Activated naive CD4-positive, alpha-beta T cell treated with Interleukin-2 at 50 U/mL for 16 hours (primary cell): ENCODE measurements around the gene RPS6KA2.

Experiments used
- DNase-seq: peaks from one replicate; pipeline ENCODE4 v3.0.0-alpha.2; 2020

Gene RPS6KA2

DNA sequence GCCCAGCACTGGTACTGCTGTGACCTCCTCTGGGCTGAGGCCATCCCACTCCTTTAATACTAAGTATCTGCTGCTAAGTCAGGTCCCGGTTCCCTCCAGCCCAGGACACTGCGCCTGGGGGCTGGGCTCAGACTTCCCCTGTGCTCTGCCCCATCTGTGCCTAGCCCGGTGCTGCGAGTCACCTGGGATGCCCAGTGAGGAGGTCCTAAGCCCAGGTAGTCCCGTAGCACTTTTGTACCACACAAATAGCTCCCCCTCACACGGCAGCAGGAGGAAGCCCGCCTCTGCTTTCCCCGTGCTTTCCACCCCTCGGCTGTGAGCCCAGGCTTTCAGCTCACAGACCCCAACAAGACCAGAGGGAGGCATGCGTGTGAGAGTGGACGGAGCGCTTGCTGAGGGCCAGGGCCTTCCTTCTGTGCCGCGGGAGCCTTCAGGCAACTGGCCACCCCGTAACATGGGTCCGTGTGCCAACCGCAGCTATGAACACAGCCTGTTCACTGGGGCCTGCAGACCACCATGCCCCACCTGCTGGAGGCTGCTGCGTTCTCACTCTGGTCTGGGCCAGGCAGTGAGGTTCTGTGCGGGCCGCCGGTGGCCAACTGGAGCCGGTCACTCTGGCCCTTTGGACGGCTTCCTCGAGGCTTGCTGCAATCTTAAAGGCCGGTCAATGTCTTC, 164.5 kb downstream of the RPS6KA2 start:
- no peak for DNase-seq

DNA sequence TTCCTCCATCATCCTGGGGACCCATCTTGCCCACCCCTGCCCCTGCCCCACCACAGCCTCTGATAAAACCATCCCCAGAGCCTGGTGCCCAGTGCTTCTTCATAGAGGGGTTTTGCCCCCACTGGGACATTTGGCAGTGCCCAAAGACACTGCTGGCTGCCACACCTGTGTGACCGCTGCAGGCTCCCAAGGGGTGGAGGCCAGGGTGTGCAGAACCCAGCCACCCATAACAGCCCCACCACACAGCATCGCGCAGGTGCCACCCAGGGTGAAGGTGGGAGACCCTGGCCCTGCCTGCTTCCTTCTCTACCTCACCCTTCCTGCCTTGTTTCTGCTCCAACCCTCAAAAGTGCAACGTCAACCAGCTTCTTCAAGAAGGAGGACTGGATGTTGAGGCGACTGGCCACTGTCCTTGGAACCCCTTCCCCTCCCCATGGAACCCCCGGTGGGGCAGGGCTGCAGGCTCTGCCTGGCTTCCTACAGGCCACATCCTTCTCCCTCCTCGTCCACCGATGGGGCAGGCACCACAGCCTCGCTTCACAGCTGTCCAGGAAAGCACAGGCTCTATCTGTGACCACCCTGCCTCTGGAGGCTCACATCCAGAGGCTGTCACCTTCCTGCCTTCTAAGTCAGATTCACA, 165.1 kb downstream of the RPS6KA2 start:
- no peak for DNase-seq

DNA sequence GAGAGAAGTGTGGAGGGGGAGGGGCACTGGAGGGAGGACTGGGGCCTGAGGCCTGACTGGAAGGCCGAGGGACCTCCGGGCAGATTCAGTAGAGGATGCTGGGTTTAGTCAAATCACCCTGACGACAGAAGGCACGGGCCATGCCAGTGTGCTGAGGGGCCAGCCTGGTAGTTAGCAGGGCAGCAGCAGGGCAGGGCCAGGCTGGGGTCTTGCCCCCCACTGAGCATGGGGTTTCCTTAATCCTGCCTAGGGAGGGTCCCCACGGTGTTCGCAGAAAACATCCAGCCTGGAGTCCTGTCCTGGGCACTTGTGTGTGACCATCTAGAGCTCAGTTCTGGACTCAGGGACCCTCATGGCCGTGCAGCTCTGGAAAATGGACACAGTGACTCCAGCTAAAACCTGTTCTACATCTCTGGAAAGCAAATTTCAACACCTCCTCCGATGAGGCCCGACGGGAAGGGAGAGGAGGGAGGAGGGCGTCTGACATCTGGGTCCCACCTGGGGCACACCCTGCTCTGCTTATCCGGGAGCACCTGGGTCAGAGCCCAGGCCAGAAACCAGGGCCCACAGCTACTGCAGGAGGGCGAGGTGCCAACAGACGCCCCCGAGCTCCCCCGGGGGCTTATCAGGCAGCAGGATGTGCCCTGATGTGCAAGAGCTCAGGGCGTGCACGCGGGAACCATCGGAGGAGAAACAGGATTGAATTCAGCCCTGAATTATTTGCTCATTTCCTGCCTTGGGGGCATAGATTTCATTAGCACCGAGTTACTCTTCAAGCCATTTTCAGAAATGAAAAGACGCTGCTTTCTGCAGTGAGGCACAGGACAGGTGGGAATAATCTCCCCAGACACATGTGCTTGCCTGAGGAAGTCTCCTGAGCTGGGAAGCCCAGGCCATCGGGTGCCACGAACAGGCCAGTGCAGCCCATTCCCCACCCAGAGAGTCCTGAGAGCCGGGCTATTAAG, 166.3 kb downstream of the RPS6KA2 start:
- no peak for DNase-seq

DNA sequence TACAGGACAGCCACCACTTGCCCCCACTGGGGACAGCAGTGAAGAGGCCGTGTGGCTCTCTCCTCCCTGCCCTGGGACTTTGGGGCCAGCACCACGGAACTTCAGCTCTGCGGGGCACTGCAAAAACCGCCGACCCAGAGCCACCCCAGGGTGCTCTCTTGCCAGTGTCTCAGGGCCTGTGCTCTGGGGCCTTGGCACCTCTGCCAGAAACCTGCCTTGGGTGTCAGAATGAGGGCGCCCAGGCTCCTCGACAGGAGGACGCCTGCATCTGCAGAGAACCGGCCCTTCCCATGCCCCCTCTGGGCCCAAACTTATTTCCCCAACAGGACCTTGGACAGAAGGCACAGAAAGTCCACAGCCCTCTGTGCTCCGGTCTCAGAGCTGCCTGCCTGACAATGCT, 167.1 kb downstream of the RPS6KA2 start:
- DNase-seq: no peak

DNA sequence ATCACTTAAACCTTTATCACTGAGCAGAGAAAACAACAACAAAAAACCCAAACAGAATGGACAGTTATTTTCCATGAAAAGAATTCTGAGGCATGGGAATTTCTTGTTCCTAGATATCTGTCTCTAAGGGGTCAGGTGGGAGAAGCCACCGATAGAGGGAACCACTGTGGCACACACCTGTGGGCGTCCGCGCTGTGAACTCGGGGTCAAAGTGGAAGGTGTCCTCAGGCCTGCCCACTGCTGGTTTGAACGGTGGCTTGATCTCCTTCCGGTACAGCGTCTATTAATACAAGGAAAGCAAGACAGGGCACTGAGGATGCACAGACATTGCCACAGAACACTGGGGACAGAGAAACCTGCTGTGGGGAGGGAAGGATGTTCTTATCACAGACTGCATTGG, 167.8 kb downstream of the RPS6KA2 start:
- no peak for DNase-seq

DNA sequence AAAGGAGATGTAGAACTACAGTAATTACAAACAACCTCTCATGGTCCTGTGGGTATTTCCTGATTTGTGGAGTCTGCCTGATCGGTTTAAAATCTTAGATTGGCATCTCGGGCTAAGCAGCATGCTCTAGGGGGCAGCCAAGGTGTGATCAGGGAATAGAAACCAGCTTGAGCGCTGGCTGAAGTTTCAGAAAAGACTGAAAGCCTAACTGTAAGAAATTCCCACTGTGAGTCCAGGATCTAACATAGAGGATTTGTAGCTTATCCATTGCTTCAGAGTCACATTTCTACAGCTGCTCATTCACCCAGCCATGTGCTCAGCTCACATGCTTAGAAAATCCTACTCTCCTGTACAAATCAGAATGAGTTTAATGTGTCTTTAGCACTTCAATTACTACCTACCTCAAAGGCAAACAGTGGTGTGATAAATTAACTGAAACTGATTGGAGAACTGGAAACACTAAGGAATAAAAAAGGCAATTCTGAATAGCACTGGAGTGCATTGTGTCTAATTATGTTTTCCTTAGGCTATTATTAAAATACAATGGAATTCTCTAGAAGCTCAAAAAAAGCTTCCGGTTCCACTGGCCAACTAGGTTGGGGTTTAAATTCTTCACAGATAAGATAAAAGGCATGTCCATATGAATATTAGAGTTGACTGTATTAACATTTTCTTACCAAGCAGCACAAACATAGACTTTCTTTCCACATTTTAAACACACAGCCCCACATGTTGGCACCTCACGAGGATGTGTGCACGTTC, 170.5 kb downstream of the RPS6KA2 start:
- no peak for DNase-seq

DNA sequence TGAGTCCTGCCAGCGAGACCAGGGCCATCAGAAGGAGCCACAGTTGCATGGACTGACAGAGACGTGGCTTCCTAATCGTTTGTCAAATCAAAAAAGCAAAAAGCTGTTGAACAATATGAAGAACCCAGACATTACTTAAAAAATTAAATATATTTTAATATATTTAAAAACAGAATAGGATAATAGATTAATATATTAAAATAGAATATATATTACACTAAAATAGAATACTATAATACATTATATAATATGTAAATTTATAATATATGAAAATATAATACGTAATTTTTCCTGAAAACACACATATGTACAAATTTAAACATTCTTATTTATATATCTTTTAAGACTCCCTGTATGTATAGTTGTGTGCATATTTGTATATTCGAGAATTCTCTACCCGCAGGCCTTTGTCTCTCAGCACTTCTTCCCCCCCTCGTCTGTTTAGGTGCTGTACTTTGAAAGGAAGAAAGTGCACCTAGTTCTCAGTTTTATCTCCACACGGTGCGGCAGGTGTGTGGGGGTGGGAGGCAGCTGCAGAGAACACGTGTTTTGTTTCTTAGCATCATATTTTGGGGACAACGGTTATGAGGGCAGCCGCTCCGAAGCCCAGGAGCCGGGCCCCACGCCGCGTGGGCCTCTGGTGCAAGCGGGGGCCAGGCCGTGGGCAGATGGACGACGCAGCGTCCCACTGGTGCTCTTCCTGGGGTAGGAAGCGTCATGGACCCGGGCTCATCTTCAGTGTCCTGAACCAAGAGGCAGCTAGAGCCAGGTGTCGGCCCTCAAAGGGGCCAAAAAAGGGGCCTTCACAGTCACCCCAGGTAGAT, 172.1 kb downstream of the RPS6KA2 start:
- no peak for DNase-seq

DNA sequence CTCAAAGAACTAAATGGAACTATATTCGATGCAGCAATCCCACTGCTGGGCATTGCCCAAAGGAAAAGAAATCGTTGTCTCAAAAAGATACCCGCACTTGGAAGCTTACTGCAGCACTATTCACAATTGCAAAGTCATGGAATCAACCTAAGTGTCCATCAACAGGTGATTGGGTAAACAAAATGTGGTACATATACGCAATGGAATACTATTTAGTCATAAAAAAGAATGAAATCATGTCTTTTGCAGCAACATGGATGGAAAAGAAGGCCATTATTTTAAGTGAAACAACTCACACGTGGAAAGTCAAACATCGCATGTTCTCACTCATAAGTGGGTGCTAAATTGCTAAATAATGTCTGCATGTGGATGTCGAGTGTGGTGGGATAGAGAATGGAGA, 173.4 kb downstream of the RPS6KA2 start:
- DNase-seq: no peak

DNA sequence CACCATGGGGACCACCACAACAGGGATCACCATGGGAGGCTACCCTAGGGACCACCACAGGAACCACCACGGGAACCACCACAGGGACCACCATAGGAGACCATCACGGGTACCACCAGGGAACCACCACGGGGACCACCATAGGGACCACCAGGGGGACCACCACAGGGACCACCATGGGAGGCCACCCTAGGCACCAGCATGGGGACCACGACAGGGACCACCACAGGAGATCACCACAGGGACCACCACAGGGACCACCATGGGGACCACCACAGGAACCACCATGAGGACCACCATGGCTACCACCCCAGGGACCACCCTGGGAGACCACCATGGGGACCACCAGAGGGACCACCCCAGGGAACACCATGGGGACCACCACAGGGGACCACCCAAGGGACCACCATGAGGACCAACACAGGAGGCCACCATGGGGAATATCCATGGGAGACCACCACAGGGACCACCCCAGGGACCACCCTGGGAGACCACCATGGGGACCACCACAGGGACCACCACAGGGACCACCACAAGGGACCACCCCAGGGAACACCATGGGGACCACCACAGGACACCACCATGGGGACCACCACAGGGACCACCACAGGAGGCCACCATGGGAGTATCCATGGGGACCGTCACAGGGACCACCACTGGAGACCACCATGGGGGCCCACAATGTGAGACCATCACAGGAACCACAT, 176.7 kb downstream of the RPS6KA2 start:
- no peak for DNase-seq

DNA sequence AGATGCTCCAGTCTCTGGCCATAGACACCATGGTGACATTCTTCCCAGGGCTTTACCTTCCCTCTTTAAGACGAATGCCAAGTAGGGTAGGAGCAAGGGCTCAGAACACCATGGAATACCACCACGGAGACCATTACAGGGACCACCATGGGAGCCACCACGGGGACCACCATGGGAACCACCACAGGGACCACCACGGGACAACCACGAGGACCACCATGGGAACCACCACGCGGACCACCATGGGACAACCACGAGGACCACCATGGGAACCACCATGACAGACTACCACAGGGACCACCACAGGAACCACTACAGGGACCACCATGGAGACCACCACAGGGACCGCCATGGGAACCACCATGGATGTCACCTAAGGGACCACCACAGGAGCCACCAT, 177.4 kb downstream of the RPS6KA2 start:
- no peak for DNase-seq

DNA sequence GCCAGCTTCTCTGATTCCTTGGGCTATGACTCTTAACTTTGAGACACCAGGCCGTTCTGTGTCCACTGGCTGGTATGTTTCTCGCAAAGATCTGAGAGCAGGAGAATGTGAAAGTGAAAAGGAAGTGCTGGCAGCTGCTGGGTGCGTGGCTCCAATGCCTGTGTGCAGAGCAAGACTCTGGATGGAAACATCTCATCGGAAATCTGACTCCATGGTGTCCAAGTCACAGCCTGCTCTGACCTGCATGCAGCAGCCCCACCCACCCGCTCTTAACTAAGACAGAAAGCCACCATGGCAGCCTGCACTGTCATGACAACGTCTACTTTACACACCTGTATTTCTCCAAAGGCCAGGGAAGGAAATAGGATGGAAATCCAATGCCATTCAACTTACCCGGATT, 178.0 kb downstream of the RPS6KA2 start:
- DNase-seq: no peak

DNA sequence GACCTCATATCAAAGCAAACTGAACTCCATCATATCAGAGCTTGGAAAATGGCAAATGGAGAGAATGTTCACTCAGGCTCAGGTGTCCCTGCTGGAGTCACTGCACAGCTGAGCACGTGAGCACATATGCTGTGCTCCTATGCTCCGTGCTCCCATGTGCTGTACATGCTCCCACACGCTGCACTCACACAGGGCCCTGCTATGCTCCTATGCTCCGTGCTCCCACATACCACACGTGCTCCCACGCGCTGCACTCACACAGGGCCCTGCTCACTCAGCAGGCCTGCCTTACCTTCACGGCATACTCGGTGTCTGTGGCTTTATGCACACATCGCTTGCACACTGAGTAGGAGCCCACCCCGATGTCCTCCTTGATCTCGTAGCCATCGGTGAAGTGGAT, 178.6 kb downstream of the RPS6KA2 start:
- no peak for DNase-seq

DNA sequence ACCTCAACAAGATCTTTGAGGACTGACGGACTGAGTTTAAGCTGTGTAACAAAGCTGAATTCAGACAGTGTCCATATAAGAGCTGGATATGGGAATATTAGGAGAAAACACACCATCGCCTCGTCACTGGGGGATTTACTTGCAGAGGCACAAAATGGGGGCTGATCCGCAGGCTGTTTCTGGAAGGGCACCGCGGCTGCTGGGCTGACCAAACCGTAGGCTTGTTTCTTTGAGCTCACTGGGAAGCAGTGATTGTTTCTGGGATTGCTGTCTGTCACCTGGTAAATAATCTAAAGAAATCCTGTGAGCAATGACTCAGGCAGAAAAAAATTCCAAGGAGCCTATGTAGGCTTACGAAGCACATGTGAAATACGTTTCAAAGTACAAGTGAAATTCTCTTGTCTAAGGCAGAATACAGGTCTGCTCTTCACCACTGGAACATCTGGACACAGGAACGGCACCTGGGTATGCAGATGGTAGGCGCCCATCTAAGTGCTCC, 180.4 kb downstream of the RPS6KA2 start:
- DNase-seq: no peak

DNA sequence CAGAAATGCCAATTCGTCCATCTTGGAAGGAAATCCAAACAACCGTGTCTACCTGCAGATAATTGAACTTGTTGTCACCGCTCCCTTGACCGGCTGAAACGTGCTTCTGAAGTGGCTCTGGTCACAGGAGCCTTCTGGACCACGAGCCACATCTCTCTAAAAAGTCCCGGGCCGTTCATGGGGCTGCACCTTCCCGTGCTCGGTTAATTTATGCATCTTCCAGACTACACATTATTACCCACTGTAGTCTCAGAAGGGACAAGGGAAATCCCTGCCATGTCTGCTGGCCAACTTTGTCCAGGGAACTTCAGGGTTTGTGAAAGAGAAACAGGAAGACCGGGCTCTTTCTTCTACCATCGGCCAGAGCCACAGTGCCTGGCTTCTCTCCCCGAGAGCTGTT, 180.9 kb downstream of the RPS6KA2 start:
- no peak for DNase-seq

DNA sequence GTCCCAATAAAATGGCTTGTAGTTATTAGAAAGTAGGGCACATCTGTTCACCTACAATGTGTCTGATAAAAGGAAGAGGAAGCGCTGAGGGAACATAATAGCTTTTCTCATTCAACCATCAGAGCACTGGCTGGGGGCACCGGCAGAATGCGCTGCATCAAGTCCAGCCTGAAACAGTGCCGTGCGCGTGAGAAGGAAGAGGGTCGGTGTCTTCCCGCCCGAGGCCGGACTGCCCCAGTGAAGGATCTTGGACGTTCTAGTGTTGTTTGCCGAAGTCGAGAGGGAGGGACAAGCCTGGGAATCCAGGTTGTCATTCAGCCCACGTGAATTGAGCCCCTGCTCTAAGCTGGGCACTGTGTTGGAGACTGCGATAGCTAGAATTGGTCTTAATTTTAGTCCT, 182.6 kb downstream of the RPS6KA2 start:
- DNase-seq: no peak

DNA sequence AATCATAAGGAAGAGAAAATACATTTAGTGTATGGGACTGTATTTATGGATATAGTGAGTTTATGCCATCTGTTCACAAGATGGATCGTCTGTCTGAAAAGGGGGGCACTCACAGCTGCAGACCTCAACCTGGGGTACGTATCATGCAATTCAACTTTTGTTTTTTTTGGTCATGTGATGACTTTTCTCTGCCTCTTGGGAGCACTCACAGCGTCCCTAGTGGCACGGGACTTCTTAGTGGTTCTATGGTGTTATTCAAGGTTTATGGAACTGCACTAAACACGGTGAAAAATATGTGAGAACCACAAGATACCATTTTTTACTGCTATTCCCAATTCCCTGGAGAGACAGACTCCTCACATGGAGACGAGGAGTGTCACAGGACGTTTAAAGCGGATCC, 183.9 kb downstream of the RPS6KA2 start:
- DNase-seq: no peak

DNA sequence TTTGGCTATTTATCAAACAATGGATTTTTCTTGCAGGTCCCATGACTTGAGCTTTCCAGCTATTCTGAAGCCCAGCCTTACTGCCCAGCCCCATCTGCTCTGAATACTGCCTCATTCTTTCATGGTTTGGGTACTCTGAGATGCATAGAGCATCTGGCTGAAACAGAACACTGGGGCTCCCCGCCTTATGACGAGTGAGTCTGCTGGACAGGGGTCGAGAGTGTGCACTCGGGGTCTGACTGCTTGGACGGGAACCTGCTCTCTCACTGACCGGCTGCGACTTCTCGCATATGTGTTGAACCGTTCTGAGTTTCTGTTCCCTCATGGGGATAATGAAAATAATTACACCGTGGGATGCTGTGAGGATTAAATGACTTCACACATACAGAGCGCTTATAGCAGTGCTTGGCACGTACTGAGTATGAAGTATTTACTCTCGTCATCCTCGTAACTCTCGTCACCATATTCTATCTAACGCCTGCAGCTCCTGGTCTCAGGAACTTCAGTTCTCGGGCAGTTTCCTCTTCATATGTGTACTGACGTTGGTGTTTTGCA, 184.8 kb downstream of the RPS6KA2 start:
- no peak for DNase-seq

DNA sequence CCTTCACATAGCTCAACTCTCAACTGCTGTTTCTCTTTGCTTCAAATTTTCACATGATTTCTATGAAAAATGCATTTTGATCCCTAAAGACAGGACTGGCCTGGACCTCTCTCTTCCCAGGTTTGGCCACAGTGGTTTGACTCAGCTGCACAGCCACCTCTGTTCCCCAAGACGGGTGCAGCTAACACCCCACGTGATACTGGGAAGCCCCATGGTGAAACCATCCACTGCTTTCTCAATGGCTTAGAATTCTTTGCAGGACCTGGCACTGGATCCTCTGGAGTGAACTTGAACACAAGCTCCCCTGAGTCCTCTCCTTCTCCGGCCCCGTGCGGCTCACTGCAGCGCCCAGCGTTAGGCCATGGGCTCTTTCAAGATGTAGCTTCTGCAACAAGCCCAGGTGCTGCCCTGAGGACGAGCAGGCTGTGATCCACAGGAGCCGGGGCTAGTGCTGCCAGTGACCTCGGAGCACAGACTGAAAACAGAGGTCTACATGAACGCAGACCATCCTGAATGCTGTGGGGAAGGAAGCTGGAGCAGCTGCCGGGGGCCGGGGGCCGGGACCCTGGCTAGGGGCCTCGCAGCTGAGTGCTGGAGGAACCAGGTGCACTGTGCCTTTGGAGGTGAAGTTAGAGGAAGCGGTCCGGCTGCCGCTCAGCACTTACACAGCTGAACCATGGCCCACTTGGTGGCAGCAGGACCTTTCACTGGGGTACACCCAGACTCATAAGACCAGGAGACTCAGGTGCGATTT, 185.5 kb downstream of the RPS6KA2 start:
- no peak for DNase-seq

DNA sequence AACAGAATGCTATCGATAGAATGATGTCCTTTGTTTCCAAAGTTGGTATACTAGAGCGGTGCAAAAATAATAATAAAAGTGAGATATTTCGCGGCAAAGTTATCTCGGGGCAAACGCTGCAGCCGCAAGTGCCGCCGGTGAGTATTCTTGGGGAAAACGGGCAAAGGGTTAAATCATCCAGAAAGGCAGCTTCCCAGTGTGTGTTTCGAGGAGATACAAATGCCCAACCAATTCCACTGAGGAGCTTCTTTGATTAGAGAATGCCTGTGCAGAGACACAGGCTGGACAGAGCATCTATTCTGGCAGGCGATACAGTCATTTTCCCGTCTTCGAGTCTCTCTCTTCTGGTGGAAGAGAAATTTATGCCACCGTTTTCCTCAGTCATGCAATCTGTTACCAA, 186.3 kb downstream of the RPS6KA2 start:
- DNase-seq: no peak

DNA sequence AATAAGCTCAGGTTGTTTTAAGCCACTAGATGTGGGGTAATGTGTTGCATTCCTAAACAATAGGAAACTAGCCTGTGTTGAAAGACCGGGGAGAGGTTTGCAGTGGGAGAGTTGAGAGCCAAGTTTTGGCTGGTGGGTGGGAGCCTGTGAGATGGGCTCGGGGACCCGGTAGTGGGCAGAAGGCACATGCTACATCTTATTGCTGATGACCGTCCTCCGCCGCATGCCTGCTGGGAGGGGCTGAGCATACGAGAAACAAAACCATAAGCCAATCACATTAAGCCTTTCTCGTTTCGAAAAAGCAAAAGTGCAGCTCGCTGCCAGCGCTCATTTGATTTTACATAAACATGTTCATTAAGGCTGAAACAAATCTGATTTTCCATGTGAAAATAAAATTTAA, 186.9 kb downstream of the RPS6KA2 start:
- no peak for DNase-seq
